Stimulated activated effector memory CD8-positive, alpha-beta T cell treated with anti-CD3 and anti-CD28 coated beads, Interleukin-12 subunit alpha, Interleukin-12 subunit beta, amount 100 ng/mL, for 72 hours (primary cell): ENCODE results near the gene CFAP90.

Source experiments
- ATAC-seq: fragments of 150-1000 bp; cut with Tn5 transposase; 2 replicates; pipeline ENCODE4 v1.10.0; 2021
- DNase-seq, 2 donors: peaks; one replicate each; pipeline ENCODE4 v3.0.0; 2021 to 2022; ENCODE audit warnings: low spot score in 2 of 2
- H3K27ac Mint-ChIP-seq: one replicate; pipeline ENCODE4 v1.8.0; 2022; ENCODE audit warnings: mild to moderate bottlenecking, mixed read lengths
- H3K36me3 Mint-ChIP-seq: one replicate; pipeline ENCODE4 v1.8.0; 2022; ENCODE audit warnings: mild to moderate bottlenecking, mixed read lengths
- H3K4me1 Mint-ChIP-seq: one replicate; pipeline ENCODE4 v1.8.0; 2022; ENCODE audit warnings: mixed read lengths
- H3K4me3 Mint-ChIP-seq: one replicate; pipeline ENCODE4 v1.8.0; 2022; ENCODE audit warnings: mild to moderate bottlenecking, mixed read lengths
- H3K9me3 Mint-ChIP-seq: one replicate; pipeline ENCODE4 v1.8.0; 2022; ENCODE audit warnings: mixed read lengths

CFAP90 gene

GRCh38 chr5:7851240-7851592 is 283 bp upstream of the CFAP90 start:
- H3K36me3 Mint-ChIP-seq: no peaks in the 10 kb centered on the region
- no peak for DNase-seq
- ATAC-seq: no peak
- H3K4me3 Mint-ChIP-seq: peak overlapping the region; percentile 70
- no peak overlapping the region for H3K27ac Mint-ChIP-seq
- H3K9me3 Mint-ChIP-seq: peaks cover 2% of the 10 kb centered on the region
- H3K4me1 Mint-ChIP-seq: peaks cover 17% of the 10 kb centered on the region

GRCh38 chr5:7849681-7850394 is 1.1 kb downstream of the CFAP90 start:
- Mint-ChIP-seq H3K27ac (no peak overlapping the region), H3K36me3 (no peaks in the 10 kb centered on the region), H3K4me3 (peak overlapping the region; percentile 70), H3K9me3 (peaks cover 2% of the 10 kb centered on the region), H3K4me1 (peaks cover 17% of the 10 kb centered on the region)
- peak; percentile 49 for ATAC-seq
- no peak for DNase-seq

GRCh38 chr5:7848296-7848695 is 2.6 kb downstream of the CFAP90 start:
- Mint-ChIP-seq H3K36me3 (no peaks in the 10 kb centered on the region), H3K9me3 (peaks cover 2% of the 10 kb centered on the region), H3K4me1 (peaks cover 17% of the 10 kb centered on the region), H3K27ac (no peak overlapping the region), H3K4me3 (no peak overlapping the region)
- no peak for DNase-seq
- no peak for ATAC-seq

GRCh38 chr5:7846327-7846726 is 4.6 kb downstream of the CFAP90 start:
- no peaks in the 10 kb centered on the region for H3K9me3 Mint-ChIP-seq
- H3K4me1 Mint-ChIP-seq: peaks cover 5% of the 10 kb centered on the region
- no peak for DNase-seq
- ATAC-seq: no peak
- no peaks in the 10 kb centered on the region for H3K36me3 Mint-ChIP-seq
- no peak overlapping the region for H3K27ac Mint-ChIP-seq
- H3K4me3 Mint-ChIP-seq: no peak overlapping the region

GRCh38 chr5:7845557-7845956 is 5.4 kb downstream of the CFAP90 start:
- no peak for DNase-seq
- Mint-ChIP-seq H3K36me3 (no peaks in the 10 kb centered on the region), H3K9me3 (no peaks in the 10 kb centered on the region), H3K4me3 (no peak overlapping the region), H3K4me1 (no peaks in the 10 kb centered on the region), H3K27ac (no peak overlapping the region)
- ATAC-seq: no peak

GRCh38 chr5:7844901-7845300 is 6.0 kb downstream of the CFAP90 start:
- H3K36me3 Mint-ChIP-seq: no peaks in the 10 kb centered on the region
- H3K4me3 Mint-ChIP-seq: no peak overlapping the region
- DNase-seq: no peak
- no peak for ATAC-seq
- H3K9me3 Mint-ChIP-seq: no peaks in the 10 kb centered on the region
- H3K4me1 Mint-ChIP-seq: no peaks in the 10 kb centered on the region
- no peak overlapping the region for H3K27ac Mint-ChIP-seq

GRCh38 chr5:7842531-7842930 is 8.4 kb downstream of the CFAP90 start:
- no peak for ATAC-seq
- Mint-ChIP-seq H3K27ac (no peak overlapping the region), H3K4me1 (no peaks in the 10 kb centered on the region), H3K36me3 (no peaks in the 10 kb centered on the region), H3K9me3 (no peaks in the 10 kb centered on the region), H3K4me3 (no peak overlapping the region)
- no peak for DNase-seq

- no peak for DNase-seq
- Mint-ChIP-seq H3K4me1 (no peaks in the 10 kb centered on the region), H3K27ac (no peak overlapping the region), H3K4me3 (no peak overlapping the region), H3K36me3 (no peaks in the 10 kb centered on the region), H3K9me3 (no peaks in the 10 kb centered on the region)
- no peak for ATAC-seq
Measured at GRCh38 chr5:7837403-7837802, 13.5 kb downstream of the CFAP90 start.

GRCh38 chr5:7834982-7835381 is 16.0 kb downstream of the CFAP90 start:
- Mint-ChIP-seq H3K36me3 (no peaks in the 10 kb centered on the region), H3K4me1 (no peaks in the 10 kb centered on the region), H3K27ac (no peak overlapping the region), H3K4me3 (no peak overlapping the region), H3K9me3 (no peaks in the 10 kb centered on the region)
- ATAC-seq: no peak
- DNase-seq: no peak

- Mint-ChIP-seq H3K4me1 (no peaks in the 10 kb centered on the region), H3K9me3 (no peaks in the 10 kb centered on the region), H3K4me3 (no peak overlapping the region), H3K27ac (no peak overlapping the region), H3K36me3 (no peaks in the 10 kb centered on the region)
- ATAC-seq (no peak), DNase-seq (no peak)
Measured at GRCh38 chr5:7828269-7828668, 22.7 kb downstream of the CFAP90 start.

GRCh38 chr5:7827610-7828009 is 23.3 kb downstream of the CFAP90 start:
- Mint-ChIP-seq H3K4me3 (no peak overlapping the region), H3K9me3 (no peaks in the 10 kb centered on the region), H3K27ac (no peak overlapping the region), H3K4me1 (no peaks in the 10 kb centered on the region), H3K36me3 (no peaks in the 10 kb centered on the region)
- ATAC-seq (no peak), DNase-seq (no peak)

GRCh38 chr5:7825630-7826029 is 25.3 kb downstream of the CFAP90 start:
- DNase-seq (no peak), ATAC-seq (no peak)
- Mint-ChIP-seq H3K9me3 (no peaks in the 10 kb centered on the region), H3K36me3 (no peaks in the 10 kb centered on the region), H3K4me3 (no peak overlapping the region), H3K27ac (no peak overlapping the region), H3K4me1 (no peaks in the 10 kb centered on the region)

- DNase-seq: no peak
- no peaks in the 10 kb centered on the region for H3K4me1 Mint-ChIP-seq
- no peak overlapping the region for H3K27ac Mint-ChIP-seq
- H3K36me3 Mint-ChIP-seq: no peaks in the 10 kb centered on the region
- H3K9me3 Mint-ChIP-seq: no peaks in the 10 kb centered on the region
- H3K4me3 Mint-ChIP-seq: no peak overlapping the region
- ATAC-seq: no peak
Measured at GRCh38 chr5:7824995-7825394, 25.9 kb downstream of the CFAP90 start.

- no peaks in the 10 kb centered on the region for H3K9me3 Mint-ChIP-seq
- H3K4me3 Mint-ChIP-seq: no peak overlapping the region
- H3K36me3 Mint-ChIP-seq: no peaks in the 10 kb centered on the region
- ATAC-seq: no peak
- H3K4me1 Mint-ChIP-seq: no peaks in the 10 kb centered on the region
- H3K27ac Mint-ChIP-seq: no peak overlapping the region
- no peak for DNase-seq
Measured at GRCh38 chr5:7823594-7823993, 27.3 kb downstream of the CFAP90 start.

- Mint-ChIP-seq H3K4me3 (no peak overlapping the region), H3K36me3 (no peaks in the 10 kb centered on the region), H3K4me1 (no peaks in the 10 kb centered on the region), H3K9me3 (no peaks in the 10 kb centered on the region), H3K27ac (no peak overlapping the region)
- no peak for DNase-seq
- ATAC-seq: no peak
Measured at GRCh38 chr5:7822449-7822848, 28.5 kb downstream of the CFAP90 start.

GRCh38 chr5:7816535-7816901 is 34.4 kb downstream of the CFAP90 start:
- Mint-ChIP-seq H3K36me3 (no peaks in the 10 kb centered on the region), H3K27ac (no peak overlapping the region), H3K4me3 (no peak overlapping the region), H3K4me1 (no peaks in the 10 kb centered on the region), H3K9me3 (no peaks in the 10 kb centered on the region)
- no peak for DNase-seq
- ATAC-seq: peak; percentile 9
